GM12873 (cell line): ENCODE data around the gene AREG.

Experiments
- TF ChIP-seq, protein P1 (sequence below): IDR thresholded peaks from 2 replicates; pipeline ENCODE4 v1.5.1; 2012; ENCODE audit warnings: low read depth, mild to moderate bottlenecking, moderate library complexity, low read length, control low read depth; ENCODE audit not compliant: insufficient read depth; ENCODE audit errors: missing control alignments

The AREG gene

DNA sequence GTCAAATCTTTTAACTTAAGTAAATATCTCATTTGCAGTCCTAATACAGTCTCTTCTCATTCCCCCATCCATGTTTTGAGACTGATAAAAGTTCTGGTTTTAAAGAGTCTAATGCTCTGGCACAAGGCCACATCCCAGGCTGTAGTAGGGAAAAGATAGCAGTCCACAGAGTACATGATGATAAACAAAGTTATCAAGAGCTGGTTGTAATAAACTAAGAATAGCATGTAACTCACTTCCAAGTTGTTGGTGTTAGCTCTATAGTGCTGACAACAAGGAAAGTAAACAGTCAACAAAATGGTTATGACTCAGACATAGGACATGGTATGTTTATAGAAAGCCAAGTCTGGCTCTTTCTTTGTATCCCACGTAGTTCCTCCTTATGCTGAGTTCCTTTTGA, 21.8 kb upstream of the AREG start:
- TF ChIP-seq, protein P1, sequence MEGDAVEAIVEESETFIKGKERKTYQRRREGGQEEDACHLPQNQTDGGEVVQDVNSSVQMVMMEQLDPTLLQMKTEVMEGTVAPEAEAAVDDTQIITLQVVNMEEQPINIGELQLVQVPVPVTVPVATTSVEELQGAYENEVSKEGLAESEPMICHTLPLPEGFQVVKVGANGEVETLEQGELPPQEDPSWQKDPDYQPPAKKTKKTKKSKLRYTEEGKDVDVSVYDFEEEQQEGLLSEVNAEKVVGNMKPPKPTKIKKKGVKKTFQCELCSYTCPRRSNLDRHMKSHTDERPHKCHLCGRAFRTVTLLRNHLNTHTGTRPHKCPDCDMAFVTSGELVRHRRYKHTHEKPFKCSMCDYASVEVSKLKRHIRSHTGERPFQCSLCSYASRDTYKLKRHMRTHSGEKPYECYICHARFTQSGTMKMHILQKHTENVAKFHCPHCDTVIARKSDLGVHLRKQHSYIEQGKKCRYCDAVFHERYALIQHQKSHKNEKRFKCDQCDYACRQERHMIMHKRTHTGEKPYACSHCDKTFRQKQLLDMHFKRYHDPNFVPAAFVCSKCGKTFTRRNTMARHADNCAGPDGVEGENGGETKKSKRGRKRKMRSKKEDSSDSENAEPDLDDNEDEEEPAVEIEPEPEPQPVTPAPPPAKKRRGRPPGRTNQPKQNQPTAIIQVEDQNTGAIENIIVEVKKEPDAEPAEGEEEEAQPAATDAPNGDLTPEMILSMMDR: no peak

DNA sequence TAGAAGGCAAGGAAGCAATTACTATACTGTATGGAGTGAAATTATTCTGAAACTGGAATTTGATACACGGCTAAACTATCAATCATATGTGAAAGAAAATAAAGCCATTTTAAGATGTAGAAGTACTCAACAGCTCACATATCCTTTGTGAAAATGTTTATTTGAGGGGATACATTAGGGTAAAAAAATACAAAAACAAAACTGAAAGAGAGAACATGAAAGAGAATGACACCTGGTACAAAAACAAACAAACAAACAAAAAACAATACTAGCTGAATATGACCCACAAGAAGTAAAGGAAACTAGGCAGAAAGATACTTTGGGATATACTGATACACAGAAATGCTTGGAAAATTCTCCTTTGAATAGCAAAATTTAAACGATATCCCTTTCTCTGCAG, 20.8 kb upstream of the AREG start:
- TF ChIP-seq, protein P1: no peak

DNA sequence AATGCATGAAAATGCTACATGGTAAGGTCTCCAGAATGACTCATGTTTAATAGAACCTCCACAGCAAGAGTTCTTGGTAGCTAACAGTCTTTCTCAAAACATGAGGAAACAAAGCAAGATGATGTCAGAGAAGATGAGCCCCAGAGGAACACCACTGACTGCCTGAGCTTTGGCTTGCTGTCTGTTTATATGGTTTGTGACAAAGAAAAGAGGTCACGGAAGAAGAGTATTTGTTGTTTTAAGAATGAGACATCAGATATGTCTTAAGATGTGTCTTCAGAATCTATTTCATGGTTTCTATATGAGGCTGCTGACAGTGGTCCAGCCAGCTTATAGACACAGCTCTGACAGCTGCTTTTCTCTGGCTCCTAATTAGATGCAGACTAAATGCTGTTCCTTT, 18.8 kb upstream of the AREG start:
- TF ChIP-seq, protein P1: no peak

DNA sequence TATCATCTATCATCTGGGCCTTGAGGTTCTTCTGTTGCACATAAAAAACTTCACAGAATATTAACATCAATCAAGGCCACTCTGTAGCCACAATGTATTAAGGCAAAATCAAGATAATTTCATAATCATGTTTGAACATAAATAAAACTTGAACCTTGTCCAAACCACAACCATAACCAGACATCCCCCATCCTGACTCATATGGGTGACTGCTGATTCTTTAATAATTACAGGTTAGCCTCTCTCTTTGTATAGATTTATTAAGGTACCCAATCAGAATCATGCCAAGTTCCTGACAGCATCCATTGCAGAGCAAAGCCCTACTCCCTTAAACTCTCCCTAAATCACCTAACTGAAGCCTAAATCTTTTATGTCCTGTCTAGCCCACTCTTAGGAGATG, 16.7 kb upstream of the AREG start:
- TF ChIP-seq, protein P1: no peak

DNA sequence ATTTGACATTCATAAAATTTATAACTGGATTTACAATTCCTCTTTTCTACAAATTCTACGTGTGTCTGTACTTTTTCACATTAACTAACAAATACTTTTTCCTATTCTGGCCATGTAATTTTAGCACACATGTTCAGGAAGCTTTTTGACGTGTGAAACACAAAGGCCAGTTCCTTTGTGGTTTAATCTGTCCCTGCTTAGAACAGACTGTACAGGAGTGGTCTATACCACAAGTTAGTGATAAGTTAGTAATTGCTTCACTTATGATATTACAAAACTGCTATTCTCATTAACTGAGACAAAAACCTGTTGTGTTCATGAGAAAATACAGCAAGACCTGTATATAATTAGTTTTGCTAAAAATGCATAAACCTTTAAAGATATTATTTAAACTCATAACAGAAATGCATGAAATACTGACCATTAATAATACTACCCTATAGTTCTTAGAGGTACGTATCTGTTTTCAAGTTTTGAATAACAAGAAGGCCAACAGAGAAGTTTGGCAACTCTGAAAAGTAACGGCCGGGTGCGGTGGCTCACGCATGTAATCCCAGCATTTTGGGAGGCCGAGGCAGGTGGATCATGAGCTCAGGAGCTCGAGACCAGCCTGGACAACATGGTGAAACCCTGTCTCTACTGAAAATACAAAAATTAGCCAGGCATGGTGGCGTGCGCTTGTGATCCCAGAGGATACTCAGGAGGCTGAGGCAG, 13.7 kb upstream of the AREG start:
- TF ChIP-seq, protein P1: no peak

DNA sequence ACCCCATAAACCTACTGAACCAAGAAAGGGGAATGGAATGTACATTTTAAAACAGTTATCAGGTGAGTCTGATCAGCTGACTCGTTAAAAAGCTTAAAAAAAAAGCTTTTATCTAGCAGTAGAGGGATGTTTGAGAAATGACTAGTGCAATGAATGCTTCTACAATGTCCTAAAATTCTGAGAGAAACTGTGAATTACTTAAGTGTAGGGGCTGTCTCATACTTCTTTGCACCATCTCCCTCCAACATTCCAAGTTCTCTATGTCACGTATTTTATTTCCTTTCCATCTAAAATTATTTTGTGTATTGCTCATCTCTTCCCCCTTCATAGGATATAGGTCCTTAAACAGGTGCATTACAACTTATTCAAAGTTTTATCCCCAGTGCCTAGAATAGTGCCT, 11.9 kb upstream of the AREG start:
- TF ChIP-seq, protein P1: no peak

DNA sequence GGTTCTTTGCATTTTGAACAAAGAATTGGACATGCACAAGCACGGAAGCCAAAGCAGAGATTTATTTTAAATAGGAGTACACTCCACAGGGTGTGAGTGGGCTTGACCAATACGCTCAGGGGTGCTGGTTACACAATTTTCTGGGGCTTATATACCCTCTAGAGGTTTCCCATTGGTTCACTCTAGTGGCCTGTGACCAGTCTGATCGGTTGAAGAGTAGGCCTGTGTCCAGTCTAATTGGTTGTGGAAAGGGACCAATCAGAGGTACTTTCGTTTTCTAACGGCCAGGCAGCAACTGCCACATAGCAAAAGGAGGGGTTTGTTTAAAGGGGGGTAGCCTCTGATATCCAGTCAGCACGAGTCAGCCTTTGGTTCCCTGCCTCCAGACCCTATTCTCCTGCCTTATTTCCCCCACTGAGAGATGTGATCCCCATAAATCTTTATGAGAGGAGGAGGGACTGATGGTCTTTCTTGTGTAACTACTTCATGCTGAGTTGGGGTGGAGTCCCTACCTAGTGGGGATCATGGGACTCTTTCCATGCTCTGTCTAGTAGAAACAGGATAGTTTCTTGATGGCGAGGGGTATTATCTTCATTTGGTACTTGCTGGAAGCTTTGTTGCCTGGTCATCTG, 11.3 kb upstream of the AREG start:
- TF ChIP-seq, protein P1: no peak
